Activated T-cell treated with anti-CD3 and anti-CD28 coated beads, Interleukin-2, amount 50 U/mL, for 24 hours (primary cell): ENCODE measurements around the gene CEP63.

Experiments
- DNase-seq: peaks from one replicate; pipeline ENCODE4 v3.0.0-alpha.2; 2020
- H3K27ac Mint-ChIP-seq: 2 replicates; pipeline ENCODE4 v1.8.0; 2020; ENCODE audit warnings: mild to moderate bottlenecking, mixed read lengths
- H3K27me3 Mint-ChIP-seq: 2 replicates; pipeline ENCODE4 v1.8.0; 2020; ENCODE audit warnings: mixed read lengths
- H3K36me3 Mint-ChIP-seq: 2 replicates; pipeline ENCODE4 v1.8.0; 2020; ENCODE audit warnings: low read depth, mixed read lengths
- H3K4me1 Mint-ChIP-seq: 2 replicates; pipeline ENCODE4 v1.8.0; 2020; ENCODE audit warnings: low read depth, mixed read lengths
- H3K4me3 Mint-ChIP-seq: 2 replicates; pipeline ENCODE4 v1.8.0; 2020; ENCODE audit warnings: mild to moderate bottlenecking, moderate library complexity, mixed read lengths
- H3K9me3 Mint-ChIP-seq: 2 replicates; pipeline ENCODE4 v1.8.0; 2020; ENCODE audit warnings: mixed read lengths

The CEP63 gene

DNA sequence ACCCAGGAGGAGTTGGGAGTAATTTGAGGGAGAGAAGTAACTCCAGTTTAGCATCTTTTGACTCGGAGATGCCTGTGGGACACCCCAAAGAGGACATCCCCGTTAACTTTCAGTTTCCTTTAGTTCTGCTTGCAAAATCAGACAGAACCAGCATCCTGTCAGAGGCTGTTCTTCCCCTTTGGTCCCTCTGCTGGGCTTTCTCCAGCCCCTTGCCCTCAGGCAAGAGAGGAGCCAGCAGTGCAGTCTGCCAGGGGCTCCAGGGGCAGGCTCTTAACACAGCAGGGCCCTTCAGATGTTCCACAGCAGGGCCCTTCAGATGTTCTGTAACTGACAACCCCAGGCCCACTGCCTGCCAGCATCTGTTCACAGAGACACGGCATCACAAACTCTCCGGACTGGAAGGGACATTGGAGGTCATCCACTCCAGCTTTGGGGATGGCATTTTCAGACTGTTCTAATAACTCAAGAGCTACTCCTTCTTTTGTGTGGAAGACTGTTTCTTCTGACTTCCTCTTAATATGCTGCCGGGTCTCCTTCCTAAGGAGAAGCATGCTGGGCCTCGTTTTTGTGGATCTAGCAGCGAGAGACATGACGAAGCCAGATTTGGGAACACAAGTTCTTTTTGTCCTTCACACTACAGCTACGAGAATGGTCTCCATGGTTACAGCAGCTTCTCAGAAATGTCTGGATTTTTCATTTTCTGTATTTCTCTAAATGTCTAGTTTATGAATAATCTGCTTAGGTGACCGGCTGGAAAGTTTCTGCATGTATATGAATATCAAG is 113.1 kb downstream of the CEP63 start:
- Mint-ChIP-seq H3K9me3 (no peaks in the 10 kb centered on the region), H3K4me3 (no peak overlapping the region)

DNA sequence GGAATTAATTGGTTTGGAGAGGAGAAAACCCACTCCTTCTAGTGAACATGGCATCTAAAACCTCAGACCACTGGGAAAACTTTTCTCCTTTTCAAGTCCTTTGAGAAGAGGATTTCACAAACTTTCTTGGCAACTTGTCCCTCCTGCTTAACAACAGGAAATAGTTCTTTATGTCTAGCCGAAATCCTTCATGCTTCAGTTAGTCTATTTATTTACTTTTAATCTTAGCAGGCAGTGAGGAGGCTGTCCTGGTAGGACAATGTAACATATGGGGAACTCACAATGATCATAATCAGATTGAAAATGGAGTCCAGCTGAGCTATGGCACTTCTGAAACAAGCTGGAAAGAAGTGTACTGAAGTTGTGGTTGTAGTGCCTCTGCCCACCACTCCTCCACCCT is 114.3 kb downstream of the CEP63 start:
- H3K4me1 Mint-ChIP-seq, result peaks cover 8% of the 10 kb centered on the region
- no peak overlapping the region for H3K4me3 Mint-ChIP-seq
- no peak for DNase-seq
- H3K27me3 Mint-ChIP-seq, result peaks cover 10% of the 10 kb centered on the region
- no peak overlapping the region for H3K27ac Mint-ChIP-seq
- H3K9me3 Mint-ChIP-seq, result no peaks in the 10 kb centered on the region
- no peaks in the 10 kb centered on the region for H3K36me3 Mint-ChIP-seq

More for the DNA sequence above, 113.1 kb downstream of the CEP63 start:
- Mint-ChIP-seq H3K27ac (no peak overlapping the region), H3K4me1 (peaks cover 8% of the 10 kb centered on the region), H3K36me3 (no peaks in the 10 kb centered on the region), H3K27me3 (peaks cover 10% of the 10 kb centered on the region)
- DNase-seq, result no peak

DNA sequence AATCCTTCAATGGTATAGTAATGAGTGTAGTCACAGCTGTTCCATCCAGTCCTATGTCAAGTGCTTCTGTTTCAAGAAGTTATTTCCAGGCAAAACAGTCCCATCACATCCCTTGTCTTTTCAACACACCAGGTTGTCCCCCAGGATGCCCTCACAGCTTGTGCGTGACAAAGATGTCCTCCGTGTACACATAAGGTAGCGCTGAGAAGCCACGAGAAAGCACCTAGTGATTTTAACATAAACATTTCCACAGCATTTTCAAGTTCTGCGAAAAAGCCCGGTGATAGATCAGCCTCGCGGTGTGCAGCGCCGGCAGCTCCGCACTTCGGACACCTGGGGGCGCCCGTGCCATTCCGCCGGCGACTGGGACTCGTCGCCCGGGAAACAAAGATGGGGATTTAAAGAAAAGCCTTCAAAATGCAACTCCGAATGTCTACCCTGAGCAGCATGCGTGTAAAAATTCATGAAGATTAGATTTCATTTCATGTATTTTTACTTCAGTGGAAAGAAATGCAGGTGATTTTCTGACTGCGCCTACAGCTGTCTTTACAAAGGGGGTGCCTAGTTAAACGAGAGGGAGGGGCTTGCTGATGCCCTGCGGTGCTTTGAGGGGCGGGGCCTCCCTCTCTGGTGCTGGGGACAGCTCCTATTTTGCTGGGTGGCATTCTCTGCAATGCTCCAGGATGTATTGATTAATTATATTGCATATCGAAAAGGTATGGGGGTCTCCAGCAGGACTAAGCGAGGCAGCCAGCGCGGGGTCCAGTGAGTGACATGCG is 115.0 kb downstream of the CEP63 start:
- peaks cover 8% of the 10 kb centered on the region for H3K4me1 Mint-ChIP-seq
- DNase-seq, result peak; percentile 77
- H3K27ac Mint-ChIP-seq, result no peak overlapping the region
- peak overlapping the region; percentile 48 for H3K4me3 Mint-ChIP-seq
- no peaks in the 10 kb centered on the region for H3K9me3 Mint-ChIP-seq
- H3K36me3 Mint-ChIP-seq, result no peaks in the 10 kb centered on the region
- peaks cover 10% of the 10 kb centered on the region for H3K27me3 Mint-ChIP-seq

DNA sequence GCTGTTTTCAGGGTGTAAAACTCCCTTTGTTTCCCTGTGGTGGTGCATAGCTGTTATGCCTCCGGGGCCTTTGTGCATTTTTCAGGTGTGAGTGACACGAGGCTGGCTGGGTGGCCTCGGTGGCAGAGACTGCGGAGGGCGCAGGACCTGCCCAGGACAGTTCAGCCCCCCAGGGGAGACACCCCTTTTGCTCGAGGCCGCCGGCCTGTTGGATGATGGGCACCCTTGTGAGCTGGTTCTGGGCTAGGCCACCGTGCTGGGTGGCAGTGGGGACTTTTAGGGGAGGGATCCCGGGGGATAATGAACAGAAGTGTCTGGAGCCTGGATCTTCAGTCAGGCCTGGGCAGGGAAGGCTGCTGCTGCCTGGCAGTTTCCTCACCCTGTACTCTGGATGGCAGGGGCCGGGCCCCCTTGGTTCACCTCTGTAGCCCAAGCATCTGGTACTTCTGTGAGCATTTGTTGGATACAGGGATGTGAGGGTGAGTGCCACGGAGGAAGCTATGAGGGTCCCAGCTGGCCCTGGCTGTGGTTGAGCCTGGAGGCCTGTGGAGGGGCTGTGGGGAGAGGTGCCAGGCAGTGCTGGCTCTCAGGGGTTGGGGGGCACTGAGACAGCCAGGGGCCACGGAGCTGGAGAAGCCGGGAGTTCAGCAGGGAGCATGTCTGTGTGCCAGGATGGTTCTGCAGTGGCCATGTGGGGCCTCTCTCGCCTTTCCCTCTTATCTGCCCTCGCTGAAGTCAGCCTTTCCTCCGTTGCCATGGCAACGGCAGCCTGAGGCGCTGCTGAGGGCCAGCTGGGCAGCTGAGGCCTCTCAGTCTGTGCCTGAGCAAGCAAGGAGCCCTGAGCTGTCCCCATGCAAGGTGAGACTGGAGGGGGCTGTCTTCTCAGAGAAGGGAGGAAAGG is 115.9 kb downstream of the CEP63 start:
- Mint-ChIP-seq H3K27ac (no peak overlapping the region), H3K9me3 (no peaks in the 10 kb centered on the region), H3K4me3 (no peak overlapping the region), H3K4me1 (peaks cover 8% of the 10 kb centered on the region), H3K27me3 (peaks cover 15% of the 10 kb centered on the region), H3K36me3 (no peaks in the 10 kb centered on the region)
- DNase-seq, result no peak

DNA sequence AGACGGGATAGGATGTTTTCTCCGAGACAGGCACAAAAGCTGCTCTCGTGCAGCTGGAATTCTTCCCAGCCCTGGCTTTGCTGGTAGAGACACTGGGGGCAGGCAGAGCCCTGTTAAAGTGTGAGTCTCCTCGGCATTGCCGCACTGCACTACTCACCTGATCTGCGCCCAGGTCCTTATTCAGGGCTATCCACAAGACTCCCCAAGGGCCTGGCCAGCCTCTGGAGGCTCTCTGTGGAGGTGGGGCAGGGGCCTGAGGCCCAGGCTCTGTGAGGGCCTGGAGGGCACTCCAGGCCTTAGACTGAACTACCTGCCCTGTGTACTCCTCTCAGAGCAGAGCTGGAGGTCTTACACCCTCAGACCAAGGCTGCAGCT is 116.6 kb downstream of the CEP63 start:
- H3K27me3 Mint-ChIP-seq, result peaks cover 19% of the 10 kb centered on the region
- no peaks in the 10 kb centered on the region for H3K36me3 Mint-ChIP-seq
- peaks cover 8% of the 10 kb centered on the region for H3K4me1 Mint-ChIP-seq
- H3K27ac Mint-ChIP-seq, result no peak overlapping the region
- no peak for DNase-seq
- H3K4me3 Mint-ChIP-seq, result no peak overlapping the region
- no peaks in the 10 kb centered on the region for H3K9me3 Mint-ChIP-seq

DNA sequence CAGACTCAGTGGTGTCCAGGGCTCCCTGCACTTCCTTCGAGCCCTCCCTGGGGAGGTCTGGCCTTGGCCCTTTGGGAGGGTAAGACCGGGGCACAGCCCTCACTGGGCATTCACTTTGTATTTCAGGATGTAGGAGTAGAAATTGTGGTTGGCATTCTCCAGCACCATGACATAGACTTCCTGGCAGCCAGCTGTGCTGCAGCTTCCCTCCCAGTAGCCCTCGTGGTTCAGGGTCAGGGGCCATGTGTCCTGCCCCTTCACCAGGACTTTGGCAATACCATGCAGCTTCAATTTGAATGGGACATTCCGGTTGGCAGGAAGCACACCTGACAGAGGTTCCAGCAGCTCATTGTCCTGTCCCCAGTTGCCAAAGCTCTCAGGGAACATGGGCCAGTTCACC is 117.6 kb downstream of the CEP63 start:
- Mint-ChIP-seq H3K27ac (no peak overlapping the region), H3K36me3 (no peaks in the 10 kb centered on the region), H3K9me3 (no peaks in the 10 kb centered on the region), H3K27me3 (peaks cover 22% of the 10 kb centered on the region), H3K4me3 (no peak overlapping the region), H3K4me1 (peaks cover 8% of the 10 kb centered on the region)
- DNase-seq, result no peak

DNA sequence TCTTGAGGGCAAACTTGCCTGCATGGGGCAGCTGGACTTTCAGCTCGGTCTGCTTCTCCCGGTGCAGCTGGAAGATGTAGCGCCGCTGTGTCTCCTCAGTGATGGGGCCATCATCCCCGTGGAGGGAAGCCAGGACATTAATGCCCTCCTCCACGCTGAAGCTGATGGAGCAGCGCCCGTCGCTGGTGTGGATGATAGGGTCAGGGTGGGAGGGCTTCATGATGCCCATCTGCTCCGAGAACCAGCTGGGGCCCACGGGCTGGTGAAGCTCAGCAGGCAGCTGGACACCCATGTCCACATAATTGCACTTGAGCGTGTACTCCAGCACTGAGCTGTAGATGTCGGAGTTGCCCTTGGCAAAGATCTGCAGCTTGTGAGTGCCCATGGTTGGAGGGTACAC is 118.1 kb downstream of the CEP63 start:
- peaks cover 8% of the 10 kb centered on the region for H3K4me1 Mint-ChIP-seq
- DNase-seq, result no peak
- no peaks in the 10 kb centered on the region for H3K36me3 Mint-ChIP-seq
- no peak overlapping the region for H3K4me3 Mint-ChIP-seq
- no peaks in the 10 kb centered on the region for H3K9me3 Mint-ChIP-seq
- H3K27me3 Mint-ChIP-seq, result peaks cover 24% of the 10 kb centered on the region
- no peak overlapping the region for H3K27ac Mint-ChIP-seq

DNA sequence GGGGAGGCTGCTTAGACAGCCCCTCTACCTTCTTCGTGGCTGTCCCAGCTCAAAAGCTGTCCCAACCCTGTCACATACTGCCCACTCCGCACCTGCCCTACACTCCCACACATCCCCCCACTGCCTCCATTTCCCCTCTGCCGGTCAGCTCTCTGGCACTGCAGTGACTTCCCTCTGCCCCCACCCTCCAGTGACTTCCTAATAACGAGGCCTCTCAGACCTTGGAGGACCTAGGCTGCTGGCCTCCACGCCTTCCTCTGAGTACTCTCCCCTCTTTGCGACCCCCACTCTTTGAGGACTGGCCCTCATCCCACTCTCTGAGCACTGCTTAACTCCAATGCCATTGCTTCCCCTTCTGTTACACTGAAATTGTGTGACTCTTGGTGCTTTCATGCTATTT is 119.7 kb downstream of the CEP63 start:
- no peak overlapping the region for H3K4me3 Mint-ChIP-seq
- peaks cover 29% of the 10 kb centered on the region for H3K27me3 Mint-ChIP-seq
- DNase-seq, result no peak
- H3K27ac Mint-ChIP-seq, result no peak overlapping the region
- no peaks in the 10 kb centered on the region for H3K9me3 Mint-ChIP-seq
- H3K4me1 Mint-ChIP-seq, result peaks cover 6% of the 10 kb centered on the region
- H3K36me3 Mint-ChIP-seq, result no peaks in the 10 kb centered on the region

DNA sequence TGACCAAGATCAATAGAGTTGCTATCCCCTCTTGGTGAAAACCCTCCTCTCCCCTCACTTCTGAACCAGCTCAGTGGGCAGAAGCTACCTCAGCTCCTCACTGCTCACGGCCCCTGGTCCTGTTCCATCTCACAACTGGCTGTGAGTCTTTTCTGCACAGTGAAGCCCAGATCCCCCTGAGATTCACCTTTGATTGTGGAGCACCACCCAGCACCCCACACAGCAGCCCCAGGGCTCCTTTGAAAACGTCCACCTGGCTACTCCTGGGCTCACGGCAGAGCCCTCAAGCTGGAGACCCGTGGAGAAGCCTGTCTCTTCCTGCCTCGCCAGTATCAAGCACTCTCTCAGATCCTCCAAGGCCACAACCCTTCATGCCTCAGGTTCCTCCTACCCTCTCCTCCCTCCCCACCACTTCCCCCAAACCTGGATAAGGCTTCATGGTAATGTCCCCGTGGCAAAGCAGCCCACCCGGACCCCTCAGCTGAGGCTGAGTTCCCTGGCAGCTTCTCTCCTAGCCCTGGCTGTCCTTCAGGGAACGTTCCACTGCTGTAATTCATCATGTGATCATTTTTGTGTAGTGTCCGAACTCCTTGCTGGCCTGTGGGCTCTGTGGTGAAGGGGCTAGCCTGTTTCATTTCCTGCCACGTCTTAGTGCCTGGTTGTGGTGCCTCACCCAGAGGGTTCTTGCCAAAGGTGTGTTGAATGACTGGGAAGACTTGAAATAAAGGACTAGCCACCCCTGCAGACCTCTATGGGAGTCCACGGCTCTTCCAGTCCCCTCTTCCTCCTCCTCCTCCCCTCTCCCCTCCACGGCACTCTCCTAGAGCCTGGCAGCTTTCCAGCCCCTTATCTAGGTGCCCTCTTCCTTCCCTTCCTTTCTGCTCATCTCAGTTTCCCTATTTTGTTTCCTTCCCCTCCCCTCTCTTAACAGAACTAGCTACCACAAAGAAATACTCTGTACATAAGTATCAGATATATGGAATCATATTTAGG is 120.5 kb downstream of the CEP63 start:
- H3K27ac Mint-ChIP-seq, result no peak overlapping the region
- H3K4me1 Mint-ChIP-seq, result no peaks in the 10 kb centered on the region
- no peaks in the 10 kb centered on the region for H3K36me3 Mint-ChIP-seq
- H3K9me3 Mint-ChIP-seq, result no peaks in the 10 kb centered on the region
- no peak for DNase-seq
- H3K4me3 Mint-ChIP-seq, result no peak overlapping the region
- peaks cover 22% of the 10 kb centered on the region for H3K27me3 Mint-ChIP-seq

DNA sequence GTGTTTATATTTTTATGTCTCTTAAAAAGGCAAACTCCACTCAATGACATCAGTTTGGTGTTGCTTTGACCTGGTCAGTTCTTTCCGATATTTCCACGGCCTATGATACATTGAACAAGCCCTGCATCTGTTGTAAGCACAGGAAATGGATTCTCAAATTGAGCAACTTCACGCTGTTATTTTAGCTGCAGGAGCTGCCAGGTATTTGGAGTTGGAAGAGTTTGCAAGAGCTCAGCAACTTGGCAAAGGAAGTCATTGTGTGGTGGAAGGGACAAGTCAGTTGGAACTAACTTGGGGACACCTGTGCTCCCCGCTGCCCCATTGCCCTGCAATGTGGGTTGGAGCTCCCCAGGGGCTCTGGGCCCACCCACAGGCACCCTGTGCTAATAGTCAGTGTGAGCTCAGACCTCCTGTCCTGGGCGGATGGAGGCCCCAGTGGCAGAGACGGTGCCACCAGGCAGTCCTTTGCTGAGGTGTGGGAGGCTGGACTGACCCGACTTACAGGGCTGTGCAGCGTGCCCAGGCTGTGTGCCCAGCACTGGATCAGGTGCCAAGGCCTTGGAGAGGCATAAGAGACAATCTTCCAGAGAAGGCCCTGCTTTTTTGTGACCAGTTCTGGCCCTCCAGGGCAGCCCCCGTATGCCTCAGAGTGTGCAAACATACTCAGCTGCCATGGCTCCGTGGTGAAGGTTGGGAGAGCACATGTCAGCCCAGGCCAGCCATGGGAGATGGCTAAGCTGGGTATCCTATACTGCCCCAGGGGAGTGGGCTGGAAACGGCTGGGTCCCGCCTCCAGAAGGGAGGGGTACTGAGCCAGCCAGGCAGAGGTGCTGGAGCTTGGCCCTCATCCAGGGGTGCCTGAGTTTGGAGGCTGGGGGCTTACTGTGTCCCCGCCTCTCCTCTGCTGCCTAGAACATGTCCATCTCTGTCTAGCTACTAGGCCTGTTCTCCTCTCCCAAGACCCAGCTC is 121.5 kb downstream of the CEP63 start:
- H3K9me3 Mint-ChIP-seq, result no peaks in the 10 kb centered on the region

DNA sequence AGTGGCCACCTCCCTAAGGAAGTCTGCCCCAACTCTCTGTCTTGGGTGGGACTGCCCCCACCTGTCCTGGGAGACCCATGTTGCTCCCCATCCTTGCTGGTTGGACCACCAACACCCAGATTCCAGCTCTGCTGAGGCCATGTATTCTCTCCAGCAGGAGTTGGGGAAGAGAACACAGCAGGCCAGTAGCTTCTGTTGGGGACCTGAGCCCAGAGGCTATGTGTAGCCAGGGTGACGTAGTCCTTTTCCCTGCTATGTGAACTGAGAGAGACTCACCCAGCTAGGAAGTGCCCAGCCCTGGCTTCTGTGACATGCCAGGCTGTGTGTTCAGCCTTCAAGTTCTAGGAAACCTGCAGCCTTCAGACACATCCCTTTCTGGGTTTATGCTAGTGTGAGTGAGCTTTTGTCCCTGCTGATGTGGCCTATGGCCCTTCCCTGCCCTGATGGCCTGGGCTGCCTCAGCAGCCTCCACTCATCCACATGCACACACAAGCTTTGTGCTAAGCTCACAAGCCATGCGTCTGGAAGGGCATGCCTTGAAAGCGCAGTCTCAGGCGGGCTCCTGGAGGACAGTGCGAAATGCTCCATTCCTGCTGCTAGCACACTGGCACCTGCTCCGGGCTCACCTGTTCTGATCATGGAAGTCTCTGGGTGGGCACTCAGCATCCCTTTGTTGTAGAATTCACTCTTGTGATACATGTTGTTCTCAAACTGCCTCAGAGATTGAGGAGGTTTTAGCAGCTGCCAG is 122.3 kb downstream of the CEP63 start:
- DNase-seq, result no peak
- no peak overlapping the region for H3K4me3 Mint-ChIP-seq
- H3K4me1 Mint-ChIP-seq, result no peaks in the 10 kb centered on the region
- no peaks in the 10 kb centered on the region for H3K36me3 Mint-ChIP-seq
- H3K9me3 Mint-ChIP-seq, result no peaks in the 10 kb centered on the region
- H3K27me3 Mint-ChIP-seq, result peaks cover 22% of the 10 kb centered on the region
- no peak overlapping the region for H3K27ac Mint-ChIP-seq

More for the DNA sequence above, 121.5 kb downstream of the CEP63 start:
- no peaks in the 10 kb centered on the region for H3K4me1 Mint-ChIP-seq
- no peaks in the 10 kb centered on the region for H3K36me3 Mint-ChIP-seq
- no peak for DNase-seq
- H3K4me3 Mint-ChIP-seq, result no peak overlapping the region
- H3K27ac Mint-ChIP-seq, result no peak overlapping the region
- H3K27me3 Mint-ChIP-seq, result peaks cover 22% of the 10 kb centered on the region

DNA sequence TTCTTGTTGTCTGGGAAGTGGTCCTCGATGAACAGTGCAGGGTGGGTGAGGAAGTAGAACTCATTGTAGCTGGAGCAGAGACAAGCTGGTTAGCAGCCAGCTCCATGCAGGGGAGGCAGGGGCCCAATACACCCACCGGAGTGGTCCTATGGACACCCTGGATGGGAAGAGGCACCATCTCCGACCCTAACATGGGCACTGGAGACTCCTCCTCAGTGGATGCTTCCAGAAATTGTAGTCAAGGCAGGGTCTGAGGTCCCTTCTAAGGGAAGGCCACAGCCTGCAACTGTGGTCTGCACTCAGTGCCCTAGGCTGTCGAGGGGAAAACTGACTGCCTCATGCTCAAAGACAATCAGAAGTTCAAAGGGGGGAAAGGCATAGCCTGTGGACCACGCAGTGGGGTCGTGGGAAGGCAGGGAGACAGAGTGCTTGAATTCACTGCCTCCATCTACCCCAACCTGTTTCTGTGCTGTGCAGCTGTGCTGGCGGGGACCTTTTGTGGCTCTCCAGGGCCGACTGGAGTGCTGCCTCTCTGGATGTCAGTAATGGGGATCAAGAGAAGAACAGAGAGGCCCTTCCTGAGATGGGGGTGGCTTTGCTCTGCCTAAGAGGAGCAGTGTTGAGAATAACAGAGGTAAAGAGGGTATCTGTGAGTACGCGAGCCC is 123.0 kb downstream of the CEP63 start:
- H3K4me3 Mint-ChIP-seq, result no peak overlapping the region
- peaks cover 22% of the 10 kb centered on the region for H3K27me3 Mint-ChIP-seq
- DNase-seq, result no peak
- no peaks in the 10 kb centered on the region for H3K9me3 Mint-ChIP-seq
- H3K4me1 Mint-ChIP-seq, result no peaks in the 10 kb centered on the region
- H3K36me3 Mint-ChIP-seq, result no peaks in the 10 kb centered on the region
- H3K27ac Mint-ChIP-seq, result no peak overlapping the region
